Measurements from ENCODE around the gene GRB10.

Gene GRB10

GRCh38 chr7:50724526-50725520 lies 57.9 kb downstream of the GRB10 start:
- Histone ChIP-seq H3K4me2 (ENCODE audit: low read length) (no peak overlapping the region), H3K9me3 (replicated peaks; ENCODE audit: low read length) (no peaks in the 10 kb centered on the region), H3K27me3 (ENCODE audit: control insufficient read depth, insufficient read depth, low read length) (no peaks in the 10 kb centered on the region), H3K4me3 (ENCODE audit: low read length) (no peak overlapping the region), H3K36me3 (ENCODE audit: insufficient read depth, low read length) (no peaks in the 10 kb centered on the region), H3K9ac (ENCODE audit: low read depth, low read length) (no peak overlapping the region), H3K4me1 (ENCODE audit: control insufficient read depth, insufficient read depth, low read length) (peaks cover 22% of the 10 kb centered on the region)

GRCh38 chr7:50723888-50724287 lies 58.8 kb downstream of the GRB10 start:
- Histone ChIP-seq H3K4me2 (ENCODE audit: low read length) (no peak overlapping the region), H3K9me3 (replicated peaks; ENCODE audit: low read length) (no peaks in the 10 kb centered on the region), H3K27me3 (ENCODE audit: control insufficient read depth, insufficient read depth, low read length) (no peaks in the 10 kb centered on the region), H3K4me1 (ENCODE audit: control insufficient read depth, insufficient read depth, low read length) (peaks cover 15% of the 10 kb centered on the region), H3K9ac (ENCODE audit: low read depth, low read length) (no peak overlapping the region), H3K36me3 (ENCODE audit: insufficient read depth, low read length) (no peaks in the 10 kb centered on the region), H3K4me3 (ENCODE audit: low read length) (no peak overlapping the region)

- H3K36me3 ChIP-seq (ENCODE audit: insufficient read depth, low read length): no peaks in the 10 kb centered on the region
- H3K4me1 ChIP-seq (ENCODE audit: control insufficient read depth, insufficient read depth, low read length): peaks cover 19% of the 10 kb centered on the region
- H3K4me3 ChIP-seq (ENCODE audit: low read length): no peak overlapping the region
- H3K9ac ChIP-seq (ENCODE audit: low read depth, low read length): no peak overlapping the region
- no peak overlapping the region for H3K4me2 ChIP-seq (ENCODE audit: low read length)
- H3K9me3 ChIP-seq (replicated peaks; ENCODE audit: low read length): no peaks in the 10 kb centered on the region
- no peaks in the 10 kb centered on the region for H3K27me3 ChIP-seq (ENCODE audit: control insufficient read depth, insufficient read depth, low read length)
These were observed 59.5 kb downstream of the GRB10 start for GRCh38 chr7:50723173-50723572.

DNA sequence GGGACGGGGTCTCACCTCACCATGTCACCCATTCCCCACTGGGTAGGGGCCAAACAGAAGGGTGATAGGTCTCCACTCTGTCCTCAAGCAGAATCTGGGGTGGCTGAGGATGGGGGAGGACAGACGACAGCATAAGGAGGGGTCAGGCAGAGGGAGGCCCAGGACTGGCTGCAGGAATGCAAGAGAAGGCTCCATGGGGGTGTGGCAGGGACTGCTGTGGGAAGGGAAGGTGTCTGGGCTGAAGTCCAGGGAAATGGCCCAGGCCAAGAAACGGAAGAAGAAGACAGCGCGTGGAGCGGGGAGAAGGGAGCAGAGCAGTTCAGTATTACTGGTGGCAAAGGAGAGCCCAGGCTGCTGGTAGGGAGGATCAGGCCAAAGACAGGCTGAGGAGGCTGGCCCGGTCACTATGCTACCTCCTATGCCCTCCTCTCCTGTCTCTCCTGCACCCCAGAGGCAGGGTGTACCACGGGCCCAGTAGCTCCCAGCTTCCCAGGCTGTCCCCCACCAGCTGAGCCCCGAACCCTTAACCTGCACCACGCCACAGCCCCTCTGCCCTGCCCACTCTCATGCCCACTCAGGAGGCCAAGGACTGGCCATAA lies 60.9 kb downstream of the GRB10 start:
- peaks cover 14% of the 10 kb centered on the region for H3K4me1 ChIP-seq (ENCODE audit: control insufficient read depth, insufficient read depth, low read length)
- H3K27me3 ChIP-seq (ENCODE audit: control insufficient read depth, insufficient read depth, low read length): no peaks in the 10 kb centered on the region
- H3K9me3 ChIP-seq (replicated peaks; ENCODE audit: low read length): no peaks in the 10 kb centered on the region
- H3K36me3 ChIP-seq (ENCODE audit: insufficient read depth, low read length): no peaks in the 10 kb centered on the region
- no peak overlapping the region for H3K4me2 ChIP-seq (ENCODE audit: low read length)
- H3K9ac ChIP-seq (ENCODE audit: low read depth, low read length): no peak overlapping the region
- no peak overlapping the region for H3K4me3 ChIP-seq (ENCODE audit: low read length)

DNA sequence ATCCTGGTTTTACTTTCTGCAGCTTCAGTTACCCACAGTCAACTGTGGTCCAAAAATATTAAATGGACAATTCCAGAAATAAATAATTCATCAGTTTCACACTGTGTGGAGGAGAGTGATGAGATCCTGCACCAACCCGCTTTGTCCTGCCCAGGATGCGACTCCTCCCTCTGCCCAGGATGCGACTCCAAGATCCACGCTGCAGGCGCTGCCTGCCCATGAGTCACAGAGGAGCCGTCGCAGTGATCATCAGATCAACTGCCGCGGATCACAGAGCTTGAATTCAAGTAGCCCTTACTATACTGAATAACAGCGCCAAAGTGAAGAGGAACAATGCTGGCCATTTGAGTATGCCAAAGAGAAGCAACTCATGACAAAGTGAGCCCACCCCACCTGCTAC lies 61.5 kb downstream of the GRB10 start:
- H3K36me3 ChIP-seq (ENCODE audit: insufficient read depth, low read length): no peaks in the 10 kb centered on the region
- no peak overlapping the region for H3K9ac ChIP-seq (ENCODE audit: low read depth, low read length)
- no peaks in the 10 kb centered on the region for H3K27me3 ChIP-seq (ENCODE audit: control insufficient read depth, insufficient read depth, low read length)
- no peak overlapping the region for H3K4me2 ChIP-seq (ENCODE audit: low read length)
- peaks cover 14% of the 10 kb centered on the region for H3K4me1 ChIP-seq (ENCODE audit: control insufficient read depth, insufficient read depth, low read length)
- H3K4me3 ChIP-seq (ENCODE audit: low read length): no peak overlapping the region
- H3K9me3 ChIP-seq (replicated peaks; ENCODE audit: low read length): no peaks in the 10 kb centered on the region

GRCh38 chr7:50720295-50720694 lies 62.4 kb downstream of the GRB10 start:
- Histone ChIP-seq H3K36me3 (ENCODE audit: insufficient read depth, low read length) (no peaks in the 10 kb centered on the region), H3K4me1 (ENCODE audit: control insufficient read depth, insufficient read depth, low read length) (peaks cover 21% of the 10 kb centered on the region), H3K4me2 (ENCODE audit: low read length) (no peak overlapping the region), H3K27me3 (ENCODE audit: control insufficient read depth, insufficient read depth, low read length) (no peaks in the 10 kb centered on the region), H3K9ac (ENCODE audit: low read depth, low read length) (no peak overlapping the region), H3K4me3 (ENCODE audit: low read length) (no peak overlapping the region), H3K9me3 (replicated peaks; ENCODE audit: low read length) (no peaks in the 10 kb centered on the region)

DNA sequence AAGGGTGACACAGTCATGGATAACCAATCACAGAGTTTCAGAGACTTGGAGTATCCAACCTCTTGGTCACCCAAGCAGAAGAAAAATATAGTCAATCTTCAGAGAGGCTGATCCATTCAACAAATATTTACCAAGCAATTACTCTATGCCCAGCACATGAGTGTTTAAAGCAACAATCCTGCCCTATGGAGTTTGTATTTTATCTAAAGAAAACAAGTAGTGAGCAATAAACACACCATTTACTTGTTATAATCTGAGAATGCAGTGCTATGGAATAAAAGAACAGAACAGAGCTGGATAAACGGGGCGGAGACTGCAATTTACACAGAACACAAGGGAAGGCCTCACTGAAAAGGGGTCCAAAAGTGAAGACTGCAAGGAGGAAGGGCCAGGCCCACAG lies 63.8 kb downstream of the GRB10 start:
- Histone ChIP-seq H3K4me3 (ENCODE audit: low read length) (no peak overlapping the region), H3K9ac (ENCODE audit: low read depth, low read length) (no peak overlapping the region), H3K4me1 (ENCODE audit: control insufficient read depth, insufficient read depth, low read length) (peaks cover 29% of the 10 kb centered on the region), H3K4me2 (ENCODE audit: low read length) (no peak overlapping the region), H3K9me3 (replicated peaks; ENCODE audit: low read length) (no peaks in the 10 kb centered on the region), H3K27me3 (ENCODE audit: control insufficient read depth, insufficient read depth, low read length) (no peaks in the 10 kb centered on the region), H3K36me3 (ENCODE audit: insufficient read depth, low read length) (no peaks in the 10 kb centered on the region)

DNA sequence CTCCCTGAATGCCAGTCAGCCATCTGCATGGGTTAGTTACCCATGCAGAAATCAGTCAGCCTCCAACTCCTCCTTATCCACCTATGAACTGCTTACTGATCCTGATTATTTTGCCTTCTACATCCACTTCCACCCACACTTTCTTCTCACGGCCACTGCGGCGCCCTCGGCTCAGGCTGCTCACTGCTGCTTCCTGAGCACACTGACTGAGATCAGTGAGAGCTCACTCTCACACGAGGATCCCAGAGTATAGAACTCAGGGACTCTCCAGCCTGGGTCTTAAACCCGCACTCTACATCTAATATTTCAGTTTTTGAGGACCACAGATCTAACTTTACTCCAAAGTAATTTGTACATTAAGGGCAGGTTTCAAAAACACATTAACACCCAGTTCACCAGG lies 64.4 kb downstream of the GRB10 start:
- Histone ChIP-seq H3K4me1 (ENCODE audit: control insufficient read depth, insufficient read depth, low read length) (peaks cover 29% of the 10 kb centered on the region), H3K9ac (ENCODE audit: low read depth, low read length) (no peak overlapping the region), H3K9me3 (replicated peaks; ENCODE audit: low read length) (no peaks in the 10 kb centered on the region), H3K4me3 (ENCODE audit: low read length) (no peak overlapping the region), H3K27me3 (ENCODE audit: control insufficient read depth, insufficient read depth, low read length) (no peaks in the 10 kb centered on the region), H3K4me2 (ENCODE audit: low read length) (no peak overlapping the region), H3K36me3 (ENCODE audit: insufficient read depth, low read length) (no peaks in the 10 kb centered on the region)

- H3K27me3 ChIP-seq (ENCODE audit: control insufficient read depth, insufficient read depth, low read length): no peaks in the 10 kb centered on the region
- H3K4me2 ChIP-seq (ENCODE audit: low read length): no peak overlapping the region
- no peak overlapping the region for H3K4me3 ChIP-seq (ENCODE audit: low read length)
- no peak overlapping the region for H3K9ac ChIP-seq (ENCODE audit: low read depth, low read length)
- H3K36me3 ChIP-seq (ENCODE audit: insufficient read depth, low read length): no peaks in the 10 kb centered on the region
- no peaks in the 10 kb centered on the region for H3K9me3 ChIP-seq (replicated peaks; ENCODE audit: low read length)
- peaks cover 41% of the 10 kb centered on the region for H3K4me1 ChIP-seq (ENCODE audit: control insufficient read depth, insufficient read depth, low read length)
These were observed 65.5 kb downstream of the GRB10 start for GRCh38 chr7:50717181-50717580.

DNA sequence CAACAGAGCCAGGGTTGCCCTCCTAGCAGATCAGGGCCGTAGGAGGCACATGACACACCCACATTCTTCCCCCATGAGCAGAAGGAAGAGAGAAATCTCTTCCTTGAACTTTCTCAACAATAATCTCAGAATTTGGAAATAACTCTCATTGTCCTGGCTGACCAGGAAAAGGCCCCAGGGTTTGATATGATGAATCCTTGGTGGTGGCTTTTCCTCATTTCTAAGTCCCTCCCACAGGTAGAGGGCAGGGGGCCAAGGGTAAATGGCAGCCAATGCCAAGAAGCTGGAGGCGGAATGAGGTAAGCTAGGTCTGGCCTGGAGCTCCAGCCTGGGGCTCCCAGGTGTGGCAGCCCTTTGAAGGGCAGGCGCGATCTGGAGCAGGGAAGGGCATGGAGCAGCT lies 67.8 kb downstream of the GRB10 start:
- Histone ChIP-seq H3K9me3 (replicated peaks; ENCODE audit: low read length) (no peaks in the 10 kb centered on the region), H3K4me3 (ENCODE audit: low read length) (no peak overlapping the region), H3K36me3 (ENCODE audit: insufficient read depth, low read length) (no peaks in the 10 kb centered on the region), H3K27me3 (ENCODE audit: control insufficient read depth, insufficient read depth, low read length) (no peaks in the 10 kb centered on the region), H3K9ac (ENCODE audit: low read depth, low read length) (no peak overlapping the region), H3K4me1 (ENCODE audit: control insufficient read depth, insufficient read depth, low read length) (peaks cover 47% of the 10 kb centered on the region), H3K4me2 (ENCODE audit: low read length) (no peak overlapping the region)

- Histone ChIP-seq H3K4me2 (ENCODE audit: low read length) (no peak overlapping the region), H3K36me3 (ENCODE audit: insufficient read depth, low read length) (no peaks in the 10 kb centered on the region), H3K4me3 (ENCODE audit: low read length) (no peak overlapping the region), H3K4me1 (ENCODE audit: control insufficient read depth, insufficient read depth, low read length) (peaks cover 39% of the 10 kb centered on the region), H3K27me3 (ENCODE audit: control insufficient read depth, insufficient read depth, low read length) (no peaks in the 10 kb centered on the region), H3K9ac (ENCODE audit: low read depth, low read length) (no peak overlapping the region), H3K9me3 (replicated peaks; ENCODE audit: low read length) (no peaks in the 10 kb centered on the region)
These were observed 69.4 kb downstream of the GRB10 start for GRCh38 chr7:50713123-50713965.

Data from skeletal muscle satellite cell (primary cell).